NOMO-1 treated with DMSO at 0.1 percent for 48 hours (cell line): ENCODE results near the gene ARHGAP21.

Source experiments
- DNase-seq: peaks from one replicate; lab custom pipeline; 2025; ENCODE audit not compliant: unreplicated experiment; lab: John Stamatoyannopoulos, UW

The ARHGAP21 gene

GRCh38 chr10:24722676-24723385 is 856 bp downstream of the ARHGAP21 start:
- peak; percentile 8 for DNase-seq

GRCh38 chr10:24722131-24722675 is 1.5 kb downstream of the ARHGAP21 start:
- DNase-seq: no peak

- DNase-seq: no peak
Observed at GRCh38 chr10:24721229-24722106, 2.2 kb downstream of the ARHGAP21 start.

GRCh38 chr10:24720096-24720495 is 3.6 kb downstream of the ARHGAP21 start:
- DNase-seq: no peak

- DNase-seq: no peak
Observed at GRCh38 chr10:24718031-24718855, 5.4 kb downstream of the ARHGAP21 start.

GRCh38 chr10:24716295-24716694 is 7.4 kb downstream of the ARHGAP21 start:
- DNase-seq: no peak

GRCh38 chr10:24715246-24715769 is 8.4 kb downstream of the ARHGAP21 start:
- no peak for DNase-seq

GRCh38 chr10:24713086-24713485 is 10.6 kb downstream of the ARHGAP21 start:
- no peak for DNase-seq

GRCh38 chr10:24711465-24711864 is 12.2 kb downstream of the ARHGAP21 start:
- no peak for DNase-seq

GRCh38 chr10:24708081-24708480 is 15.6 kb downstream of the ARHGAP21 start:
- no peak for DNase-seq

GRCh38 chr10:24707445-24707844 is 16.2 kb downstream of the ARHGAP21 start:
- DNase-seq: no peak

GRCh38 chr10:24706479-24707118 is 17.1 kb downstream of the ARHGAP21 start:
- peak; percentile 90 for DNase-seq

GRCh38 chr10:24703700-24704099 is 20.0 kb downstream of the ARHGAP21 start:
- no peak for DNase-seq

- DNase-seq: peak; percentile 50
Observed at GRCh38 chr10:24701447-24701846, 22.2 kb downstream of the ARHGAP21 start.

- no peak for DNase-seq
Observed at GRCh38 chr10:24700948-24701347, 22.7 kb downstream of the ARHGAP21 start.

- no peak for DNase-seq
Observed at GRCh38 chr10:24698270-24698669, 25.4 kb downstream of the ARHGAP21 start.

GRCh38 chr10:24697080-24697479 is 26.6 kb downstream of the ARHGAP21 start:
- DNase-seq: no peak

- no peak for DNase-seq
Observed at GRCh38 chr10:24695452-24695851, 28.2 kb downstream of the ARHGAP21 start.

- no peak for DNase-seq
Observed at GRCh38 chr10:24694086-24694485, 29.6 kb downstream of the ARHGAP21 start.

GRCh38 chr10:24690961-24691512 is 32.6 kb downstream of the ARHGAP21 start:
- DNase-seq: no peak
